ENCODE results near the gene ADARB2. TPM values are rescaled to one million over a fixed set of nuclear protein-coding genes. Genes with fewer than 3 reads are reported as not detected.

ADARB2 gene
- total RNA-seq, 1 donor from 2014 or later: under 0.01 TPM

GRCh38 chr10:1570416-1571051 is 166.8 kb downstream of the ADARB2 start:
- no peaks in the 10 kb centered on the region for H3K36me3 ChIP-seq (ENCODE audit: control insufficient read depth in 3 of 3, insufficient read depth in 3 of 3, low read length in 3 of 3)
- H3K4me3 ChIP-seq (ENCODE audit: low read length in 3 of 3): no peak overlapping the region
- no peak overlapping the region for H3K9ac ChIP-seq (ENCODE audit: low read depth in 1 of 3, low read length in 3 of 3)
- H3K27me3 ChIP-seq (ENCODE audit: control insufficient read depth in 3 of 3, insufficient read depth in 3 of 3, low read length in 3 of 3): peaks cover 0 to 15% (median 0%) of the 10 kb centered on the region in 3 donors
- H3K4me1 ChIP-seq (ENCODE audit: control insufficient read depth in 3 of 3, insufficient read depth in 3 of 3, low read length in 3 of 3): no peaks in the 10 kb centered on the region
- no peak overlapping the region for H3K27ac ChIP-seq (ENCODE audit: low read depth, low read length)
- H3K9me3 ChIP-seq (ENCODE audit: control insufficient read depth in 3 of 3, low read length in 3 of 3): peaks cover 0 to 3% (median 0%) of the 10 kb centered on the region in 3 donors

- H3K27ac ChIP-seq (ENCODE audit: low read depth, low read length): no peak overlapping the region
- peaks cover 0 to 3% (median 0%) of the 10 kb centered on the region in 3 donors for H3K9me3 ChIP-seq (ENCODE audit: control insufficient read depth in 3 of 3, low read length in 3 of 3)
- H3K4me3 ChIP-seq (ENCODE audit: low read length in 3 of 3): no peak overlapping the region
- no peaks in the 10 kb centered on the region for H3K36me3 ChIP-seq (ENCODE audit: control insufficient read depth in 3 of 3, insufficient read depth in 3 of 3, low read length in 3 of 3)
- H3K4me1 ChIP-seq (ENCODE audit: control insufficient read depth in 3 of 3, insufficient read depth in 3 of 3, low read length in 3 of 3): no peaks in the 10 kb centered on the region
- H3K27me3 ChIP-seq (ENCODE audit: control insufficient read depth in 3 of 3, insufficient read depth in 3 of 3, low read length in 3 of 3): peaks cover 0 to 15% (median 0%) of the 10 kb centered on the region in 3 donors
- H3K9ac ChIP-seq (ENCODE audit: low read depth in 1 of 3, low read length in 3 of 3): no peak overlapping the region
Measured at GRCh38 chr10:1569208-1569607, 168.1 kb downstream of the ADARB2 start.

- peaks cover 0 to 8% (median 3%) of the 10 kb centered on the region in 3 donors for H3K27me3 ChIP-seq (ENCODE audit: control insufficient read depth in 3 of 3, insufficient read depth in 3 of 3, low read length in 3 of 3)
- no peak overlapping the region for H3K27ac ChIP-seq (ENCODE audit: low read depth, low read length)
- no peak overlapping the region for H3K4me3 ChIP-seq (ENCODE audit: low read length in 3 of 3)
- no peak overlapping the region for H3K9ac ChIP-seq (ENCODE audit: low read depth in 1 of 3, low read length in 3 of 3)
- no peaks in the 10 kb centered on the region for H3K36me3 ChIP-seq (ENCODE audit: control insufficient read depth in 3 of 3, insufficient read depth in 3 of 3, low read length in 3 of 3)
- peaks cover 0 to 5% (median 3%) of the 10 kb centered on the region in 3 donors for H3K9me3 ChIP-seq (ENCODE audit: control insufficient read depth in 3 of 3, low read length in 3 of 3)
- H3K4me1 ChIP-seq (ENCODE audit: control insufficient read depth in 3 of 3, insufficient read depth in 3 of 3, low read length in 3 of 3): no peaks in the 10 kb centered on the region
Measured at GRCh38 chr10:1567742-1568495, 169.4 kb downstream of the ADARB2 start.

- no peak overlapping the region for H3K4me3 ChIP-seq (ENCODE audit: low read length in 3 of 3)
- H3K9me3 ChIP-seq (ENCODE audit: control insufficient read depth in 3 of 3, low read length in 3 of 3): peaks cover 0 to 5% (median 4%) of the 10 kb centered on the region in 3 donors
- H3K27ac ChIP-seq (ENCODE audit: low read depth, low read length): no peak overlapping the region
- no peaks in the 10 kb centered on the region for H3K36me3 ChIP-seq (ENCODE audit: control insufficient read depth in 3 of 3, insufficient read depth in 3 of 3, low read length in 3 of 3)
- H3K4me1 ChIP-seq (ENCODE audit: control insufficient read depth in 3 of 3, insufficient read depth in 3 of 3, low read length in 3 of 3): no peaks in the 10 kb centered on the region
- H3K27me3 ChIP-seq (ENCODE audit: control insufficient read depth in 3 of 3, insufficient read depth in 3 of 3, low read length in 3 of 3): peaks cover 0 to 8% (median 4%) of the 10 kb centered on the region in 3 donors
- no peak overlapping the region for H3K9ac ChIP-seq (ENCODE audit: low read depth in 1 of 3, low read length in 3 of 3)
Measured at GRCh38 chr10:1567152-1567551, 170.2 kb downstream of the ADARB2 start.

- Histone ChIP-seq H3K9me3 (ENCODE audit: control insufficient read depth in 3 of 3, low read length in 3 of 3) (peaks cover 0 to 5% (median 4%) of the 10 kb centered on the region in 3 donors), H3K4me1 (ENCODE audit: control insufficient read depth in 3 of 3, insufficient read depth in 3 of 3, low read length in 3 of 3) (no peaks in the 10 kb centered on the region), H3K36me3 (ENCODE audit: control insufficient read depth in 3 of 3, insufficient read depth in 3 of 3, low read length in 3 of 3) (no peaks in the 10 kb centered on the region), H3K9ac (ENCODE audit: low read depth in 1 of 3, low read length in 3 of 3) (no peak overlapping the region), H3K27me3 (ENCODE audit: control insufficient read depth in 3 of 3, insufficient read depth in 3 of 3, low read length in 3 of 3) (peaks cover 0 to 8% (median 4%) of the 10 kb centered on the region in 3 donors), H3K27ac (ENCODE audit: low read depth, low read length) (no peak overlapping the region), H3K4me3 (ENCODE audit: low read length in 3 of 3) (no peak overlapping the region)
Measured at GRCh38 chr10:1564791-1565190, 172.5 kb downstream of the ADARB2 start.

GRCh38 chr10:1563028-1563427 is 174.3 kb downstream of the ADARB2 start:
- Histone ChIP-seq H3K27me3 (ENCODE audit: control insufficient read depth in 3 of 3, insufficient read depth in 3 of 3, low read length in 3 of 3) (peaks cover 0 to 15% (median 11%) of the 10 kb centered on the region in 3 donors), H3K9me3 (ENCODE audit: control insufficient read depth in 3 of 3, low read length in 3 of 3) (peaks cover 0 to 5% (median 4%) of the 10 kb centered on the region in 3 donors), H3K9ac (ENCODE audit: low read depth in 1 of 3, low read length in 3 of 3) (no peak overlapping the region), H3K36me3 (ENCODE audit: control insufficient read depth in 3 of 3, insufficient read depth in 3 of 3, low read length in 3 of 3) (no peaks in the 10 kb centered on the region), H3K27ac (ENCODE audit: low read depth, low read length) (no peak overlapping the region), H3K4me3 (ENCODE audit: low read length in 3 of 3) (no peak overlapping the region), H3K4me1 (ENCODE audit: control insufficient read depth in 3 of 3, insufficient read depth in 3 of 3, low read length in 3 of 3) (no peaks in the 10 kb centered on the region)

GRCh38 chr10:1561731-1562337 is 175.5 kb downstream of the ADARB2 start:
- no peaks in the 10 kb centered on the region for H3K36me3 ChIP-seq (ENCODE audit: control insufficient read depth in 3 of 3, insufficient read depth in 3 of 3, low read length in 3 of 3)
- no peak overlapping the region for H3K9ac ChIP-seq (ENCODE audit: low read depth in 1 of 3, low read length in 3 of 3)
- peaks cover 0 to 19% (median 17%) of the 10 kb centered on the region in 3 donors for H3K27me3 ChIP-seq (ENCODE audit: control insufficient read depth in 3 of 3, insufficient read depth in 3 of 3, low read length in 3 of 3)
- no peak overlapping the region for H3K27ac ChIP-seq (ENCODE audit: low read depth, low read length)
- no peak overlapping the region for H3K4me3 ChIP-seq (ENCODE audit: low read length in 3 of 3)
- peaks cover 0 to 4% (median 2%) of the 10 kb centered on the region in 3 donors for H3K9me3 ChIP-seq (ENCODE audit: control insufficient read depth in 3 of 3, low read length in 3 of 3)
- no peaks in the 10 kb centered on the region for H3K4me1 ChIP-seq (ENCODE audit: control insufficient read depth in 3 of 3, insufficient read depth in 3 of 3, low read length in 3 of 3)

- H3K9ac ChIP-seq (ENCODE audit: low read depth in 1 of 3, low read length in 3 of 3): no peak overlapping the region
- peaks cover 0 to 4% (median 2%) of the 10 kb centered on the region in 3 donors for H3K9me3 ChIP-seq (ENCODE audit: control insufficient read depth in 3 of 3, low read length in 3 of 3)
- no peak overlapping the region for H3K27ac ChIP-seq (ENCODE audit: low read depth, low read length)
- peaks cover 0 to 21% (median 17%) of the 10 kb centered on the region in 3 donors for H3K27me3 ChIP-seq (ENCODE audit: control insufficient read depth in 3 of 3, insufficient read depth in 3 of 3, low read length in 3 of 3)
- no peak overlapping the region for H3K4me3 ChIP-seq (ENCODE audit: low read length in 3 of 3)
- no peaks in the 10 kb centered on the region for H3K36me3 ChIP-seq (ENCODE audit: control insufficient read depth in 3 of 3, insufficient read depth in 3 of 3, low read length in 3 of 3)
- no peaks in the 10 kb centered on the region for H3K4me1 ChIP-seq (ENCODE audit: control insufficient read depth in 3 of 3, insufficient read depth in 3 of 3, low read length in 3 of 3)
Measured at GRCh38 chr10:1560535-1561192, 176.7 kb downstream of the ADARB2 start.

- H3K4me1 ChIP-seq (ENCODE audit: control insufficient read depth in 3 of 3, insufficient read depth in 3 of 3, low read length in 3 of 3): no peaks in the 10 kb centered on the region
- H3K36me3 ChIP-seq (ENCODE audit: control insufficient read depth in 3 of 3, insufficient read depth in 3 of 3, low read length in 3 of 3): no peaks in the 10 kb centered on the region
- H3K9ac ChIP-seq (ENCODE audit: low read depth in 1 of 3, low read length in 3 of 3): no peak overlapping the region
- H3K27me3 ChIP-seq (ENCODE audit: control insufficient read depth in 3 of 3, insufficient read depth in 3 of 3, low read length in 3 of 3): peaks cover 0 to 21% (median 17%) of the 10 kb centered on the region in 3 donors
- no peak overlapping the region for H3K4me3 ChIP-seq (ENCODE audit: low read length in 3 of 3)
- H3K9me3 ChIP-seq (ENCODE audit: control insufficient read depth in 3 of 3, low read length in 3 of 3): peaks cover 0 to 4% (median 2%) of the 10 kb centered on the region in 3 donors
- H3K27ac ChIP-seq (ENCODE audit: low read depth, low read length): no peak overlapping the region
Measured at GRCh38 chr10:1559761-1560160, 177.6 kb downstream of the ADARB2 start.

Measured in skeletal muscle tissue (tissue), 4 donors.